WTC11 (cell line): ENCODE data around the gene GIMD1.

Source experiments
- ESRRA ChIP-seq: sonication (generic); formaldehyde crosslinking; IDR thresholded peaks from 2 replicates; pipeline ENCODE4 v1.8.1; 2022; ENCODE audit warnings: mild to moderate bottlenecking, missing genetic modification reagents, borderline replicate concordance
- MYBL2 ChIP-seq: sonication (generic); formaldehyde crosslinking; IDR thresholded peaks from 2 replicates; pipeline ENCODE4 v1.8.1; 2023; ENCODE audit warnings: mild to moderate bottlenecking, moderate library complexity, missing genetic modification reagents
- ZNF138 ChIP-seq: sonication (generic); formaldehyde crosslinking; conservative IDR thresholded peaks from 2 replicates; pipeline ENCODE4 v1.8.1; 2022; ENCODE audit warnings: mild to moderate bottlenecking, moderate library complexity, missing genetic modification reagents
- TF ChIP-seq, protein P1 (sequence below): fragments of 200-600 bp; IDR thresholded peaks from 2 replicates; pipeline ENCODE4 v1.8.0; 2022; ENCODE audit warnings: antibody characterized with exemption
- TF ChIP-seq, protein P2 (sequence below): sonication (generic); formaldehyde crosslinking; IDR thresholded peaks from 2 replicates; pipeline ENCODE4 v1.8.0; 2022; ENCODE audit warnings: mild to moderate bottlenecking, missing genetic modification reagents
- TF ChIP-seq, protein P3 (sequence below): sonication (generic); formaldehyde crosslinking; IDR thresholded peaks from 2 replicates; pipeline ENCODE4 v1.8.0; 2022; ENCODE audit warnings: mild to moderate bottlenecking, missing genetic modification reagents
- TF ChIP-seq, protein P4 (sequence below): sonication (generic); formaldehyde crosslinking; conservative IDR thresholded peaks from 2 replicates; pipeline ENCODE4 v1.8.1; 2023; ENCODE audit warnings: mild to moderate bottlenecking, low read depth, missing genetic modification reagents, moderate library complexity

DNA sequence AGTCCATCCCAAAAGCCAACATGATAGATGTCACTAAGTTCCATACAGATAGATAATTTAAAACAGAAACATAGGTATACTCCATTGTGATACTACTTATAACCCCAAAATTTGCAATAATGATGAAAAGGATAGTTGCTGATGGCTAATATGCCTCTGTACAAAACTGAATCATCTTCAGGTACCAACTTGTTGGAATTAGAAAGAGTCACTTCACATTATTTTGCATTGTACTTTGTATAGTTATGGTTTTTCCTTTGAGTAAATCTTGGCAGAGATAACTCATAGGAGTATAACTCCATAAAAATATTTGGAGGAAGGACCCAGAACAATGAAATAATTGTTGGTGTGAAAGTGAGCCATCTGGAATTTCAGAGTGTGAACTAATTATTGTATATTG lies 17.6 kb downstream of the GIMD1 start:
- TF ChIP-seq MYBL2 (no peak), ZNF138 (CRISPR knock-in tag) (no peak), ESRRA (CRISPR knock-in tag) (no peak)
- TF ChIP-seq, protein P1, sequence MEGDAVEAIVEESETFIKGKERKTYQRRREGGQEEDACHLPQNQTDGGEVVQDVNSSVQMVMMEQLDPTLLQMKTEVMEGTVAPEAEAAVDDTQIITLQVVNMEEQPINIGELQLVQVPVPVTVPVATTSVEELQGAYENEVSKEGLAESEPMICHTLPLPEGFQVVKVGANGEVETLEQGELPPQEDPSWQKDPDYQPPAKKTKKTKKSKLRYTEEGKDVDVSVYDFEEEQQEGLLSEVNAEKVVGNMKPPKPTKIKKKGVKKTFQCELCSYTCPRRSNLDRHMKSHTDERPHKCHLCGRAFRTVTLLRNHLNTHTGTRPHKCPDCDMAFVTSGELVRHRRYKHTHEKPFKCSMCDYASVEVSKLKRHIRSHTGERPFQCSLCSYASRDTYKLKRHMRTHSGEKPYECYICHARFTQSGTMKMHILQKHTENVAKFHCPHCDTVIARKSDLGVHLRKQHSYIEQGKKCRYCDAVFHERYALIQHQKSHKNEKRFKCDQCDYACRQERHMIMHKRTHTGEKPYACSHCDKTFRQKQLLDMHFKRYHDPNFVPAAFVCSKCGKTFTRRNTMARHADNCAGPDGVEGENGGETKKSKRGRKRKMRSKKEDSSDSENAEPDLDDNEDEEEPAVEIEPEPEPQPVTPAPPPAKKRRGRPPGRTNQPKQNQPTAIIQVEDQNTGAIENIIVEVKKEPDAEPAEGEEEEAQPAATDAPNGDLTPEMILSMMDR, result no peak
- TF ChIP-seq, protein P2, sequence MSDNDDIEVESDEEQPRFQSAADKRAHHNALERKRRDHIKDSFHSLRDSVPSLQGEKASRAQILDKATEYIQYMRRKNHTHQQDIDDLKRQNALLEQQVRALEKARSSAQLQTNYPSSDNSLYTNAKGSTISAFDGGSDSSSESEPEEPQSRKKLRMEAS, result no peak
- TF ChIP-seq, protein P3, sequence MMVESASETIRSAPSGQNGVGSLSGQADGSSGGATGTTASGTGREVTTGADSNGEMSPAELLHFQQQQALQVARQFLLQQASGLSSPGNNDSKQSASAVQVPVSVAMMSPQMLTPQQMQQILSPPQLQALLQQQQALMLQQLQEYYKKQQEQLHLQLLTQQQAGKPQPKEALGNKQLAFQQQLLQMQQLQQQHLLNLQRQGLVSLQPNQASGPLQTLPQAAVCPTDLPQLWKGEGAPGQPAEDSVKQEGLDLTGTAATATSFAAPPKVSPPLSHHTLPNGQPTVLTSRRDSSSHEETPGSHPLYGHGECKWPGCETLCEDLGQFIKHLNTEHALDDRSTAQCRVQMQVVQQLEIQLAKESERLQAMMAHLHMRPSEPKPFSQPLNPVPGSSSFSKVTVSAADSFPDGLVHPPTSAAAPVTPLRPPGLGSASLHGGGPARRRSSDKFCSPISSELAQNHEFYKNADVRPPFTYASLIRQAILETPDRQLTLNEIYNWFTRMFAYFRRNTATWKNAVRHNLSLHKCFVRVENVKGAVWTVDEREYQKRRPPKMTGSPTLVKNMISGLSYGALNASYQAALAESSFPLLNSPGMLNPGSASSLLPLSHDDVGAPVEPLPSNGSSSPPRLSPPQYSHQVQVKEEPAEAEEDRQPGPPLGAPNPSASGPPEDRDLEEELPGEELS (CRISPR knock-in tag), result no peak
- TF ChIP-seq, protein P4, sequence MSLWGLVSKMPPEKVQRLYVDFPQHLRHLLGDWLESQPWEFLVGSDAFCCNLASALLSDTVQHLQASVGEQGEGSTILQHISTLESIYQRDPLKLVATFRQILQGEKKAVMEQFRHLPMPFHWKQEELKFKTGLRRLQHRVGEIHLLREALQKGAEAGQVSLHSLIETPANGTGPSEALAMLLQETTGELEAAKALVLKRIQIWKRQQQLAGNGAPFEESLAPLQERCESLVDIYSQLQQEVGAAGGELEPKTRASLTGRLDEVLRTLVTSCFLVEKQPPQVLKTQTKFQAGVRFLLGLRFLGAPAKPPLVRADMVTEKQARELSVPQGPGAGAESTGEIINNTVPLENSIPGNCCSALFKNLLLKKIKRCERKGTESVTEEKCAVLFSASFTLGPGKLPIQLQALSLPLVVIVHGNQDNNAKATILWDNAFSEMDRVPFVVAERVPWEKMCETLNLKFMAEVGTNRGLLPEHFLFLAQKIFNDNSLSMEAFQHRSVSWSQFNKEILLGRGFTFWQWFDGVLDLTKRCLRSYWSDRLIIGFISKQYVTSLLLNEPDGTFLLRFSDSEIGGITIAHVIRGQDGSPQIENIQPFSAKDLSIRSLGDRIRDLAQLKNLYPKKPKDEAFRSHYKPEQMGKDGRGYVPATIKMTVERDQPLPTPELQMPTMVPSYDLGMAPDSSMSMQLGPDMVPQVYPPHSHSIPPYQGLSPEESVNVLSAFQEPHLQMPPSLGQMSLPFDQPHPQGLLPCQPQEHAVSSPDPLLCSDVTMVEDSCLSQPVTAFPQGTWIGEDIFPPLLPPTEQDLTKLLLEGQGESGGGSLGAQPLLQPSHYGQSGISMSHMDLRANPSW, result no peak
